ENCODE results near the gene IRAK2. TPM values are rescaled to one million over a fixed set of nuclear protein-coding genes. Genes with fewer than 3 reads are reported as not detected.
A peak's percentile ranks its signal among the peaks of the same experiment; 100 is the strongest.
"Not testable (repeated sequence)": the region's sequence is repeated elsewhere in the genome, so short reads cannot be mapped to it uniquely, and the experiment has no call there.

Gene IRAK2
- total RNA-seq, 4 donors from 2014 or later = 3.6 to 13.6 (median 7.4) TPM

DNA sequence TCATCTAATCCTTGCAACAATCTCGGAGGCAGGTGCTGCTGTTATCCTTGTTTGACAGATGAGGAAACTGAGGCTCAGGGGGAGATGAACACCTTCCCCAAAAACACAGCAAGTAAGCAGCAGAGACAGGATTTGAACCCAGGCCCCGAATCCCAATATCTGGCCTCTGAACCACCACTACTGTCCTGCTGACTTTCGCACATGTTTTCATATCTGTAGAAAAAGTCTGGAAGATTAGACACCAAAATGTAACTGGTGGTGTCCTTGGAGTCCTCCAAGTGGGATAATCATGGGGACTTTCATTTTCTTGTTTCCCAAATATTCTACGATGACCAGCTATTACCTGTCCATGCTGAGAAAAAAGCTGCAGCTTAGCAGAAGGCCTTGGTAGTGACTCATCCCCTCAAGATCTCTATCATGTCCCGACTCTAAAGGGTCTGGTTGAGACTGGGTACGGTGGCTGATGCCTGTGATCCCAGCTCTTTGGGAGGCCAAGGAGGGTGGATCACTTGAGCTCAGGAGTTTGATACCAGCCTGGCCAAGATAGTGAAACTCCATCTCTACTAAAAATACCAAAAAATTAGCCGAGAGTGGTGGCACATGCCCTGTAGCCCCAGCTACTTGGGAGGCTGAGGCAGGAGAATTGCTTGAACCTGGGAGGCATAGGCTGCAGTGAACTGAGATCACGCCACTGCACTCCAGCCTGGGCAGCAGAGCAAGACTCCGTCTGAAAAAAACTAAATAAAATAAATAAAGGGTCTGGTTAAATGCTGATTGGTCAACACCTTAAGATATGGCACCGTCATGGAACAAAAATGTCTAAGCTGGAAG is 8.6 kb downstream of the IRAK2 start:
- TF ChIP-seq POLR2AphosphoS5 (IDR thresholded peaks at IDR 0.05) (no peak), POLR2A (IDR thresholded peaks at IDR 0.05) (no peak), EP300 (IDR thresholded peaks at IDR 0.05) (no peak)
- TF ChIP-seq, protein P1, sequence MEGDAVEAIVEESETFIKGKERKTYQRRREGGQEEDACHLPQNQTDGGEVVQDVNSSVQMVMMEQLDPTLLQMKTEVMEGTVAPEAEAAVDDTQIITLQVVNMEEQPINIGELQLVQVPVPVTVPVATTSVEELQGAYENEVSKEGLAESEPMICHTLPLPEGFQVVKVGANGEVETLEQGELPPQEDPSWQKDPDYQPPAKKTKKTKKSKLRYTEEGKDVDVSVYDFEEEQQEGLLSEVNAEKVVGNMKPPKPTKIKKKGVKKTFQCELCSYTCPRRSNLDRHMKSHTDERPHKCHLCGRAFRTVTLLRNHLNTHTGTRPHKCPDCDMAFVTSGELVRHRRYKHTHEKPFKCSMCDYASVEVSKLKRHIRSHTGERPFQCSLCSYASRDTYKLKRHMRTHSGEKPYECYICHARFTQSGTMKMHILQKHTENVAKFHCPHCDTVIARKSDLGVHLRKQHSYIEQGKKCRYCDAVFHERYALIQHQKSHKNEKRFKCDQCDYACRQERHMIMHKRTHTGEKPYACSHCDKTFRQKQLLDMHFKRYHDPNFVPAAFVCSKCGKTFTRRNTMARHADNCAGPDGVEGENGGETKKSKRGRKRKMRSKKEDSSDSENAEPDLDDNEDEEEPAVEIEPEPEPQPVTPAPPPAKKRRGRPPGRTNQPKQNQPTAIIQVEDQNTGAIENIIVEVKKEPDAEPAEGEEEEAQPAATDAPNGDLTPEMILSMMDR (IDR thresholded peaks at IDR 0.05) = no peak
- no peaks in the 10 kb centered on the region for H3K9me3 ChIP-seq
- 77% methylated on average over 10 of the region's 10 CpGs for WGBS
- H3K27me3 ChIP-seq = no peaks in the 10 kb centered on the region
- H3K4me3 ChIP-seq = no peak overlapping the region
- H3K27ac ChIP-seq = peak overlapping the region; percentile 71
- H3K4me1 ChIP-seq = peaks cover 13% of the 10 kb centered on the region
- H3K36me3 ChIP-seq = peaks cover 8% of the 10 kb centered on the region
- no peak for DNase-seq (ENCODE audit: low spot score in 2 of 2)

GRCh38 chr3:10173926-10174435 is 9.3 kb downstream of the IRAK2 start:
- Histone ChIP-seq H3K27ac (peak overlapping the region; percentile 71), H3K4me1 (peaks cover 13% of the 10 kb centered on the region), H3K36me3 (peaks cover 8% of the 10 kb centered on the region), H3K4me3 (no peak overlapping the region), H3K9me3 (no peaks in the 10 kb centered on the region), H3K27me3 (no peaks in the 10 kb centered on the region)
- DNase-seq (ENCODE audit: low spot score in 2 of 2) = peak in 1 of 2 donors; percentile 82
- no peak for TF ChIP-seq EP300 (IDR thresholded peaks at IDR 0.05)
- TF ChIP-seq POLR2A (IDR thresholded peaks at IDR 0.05) = no peak
- peak in 1 of 3 donors; percentile 68 for TF ChIP-seq POLR2AphosphoS5 (IDR thresholded peaks at IDR 0.05)
- 32% methylated on average over 6 of the region's 6 CpGs for WGBS

- peaks cover 13% of the 10 kb centered on the region for H3K4me1 ChIP-seq
- H3K27me3 ChIP-seq; H3K9me3 ChIP-seq; H3K4me3 ChIP-seq; H3K27ac ChIP-seq; DNase-seq (ENCODE audit: low spot score in 2 of 2): not testable (repeated sequence)
- H3K36me3 ChIP-seq = peaks cover 16% of the 10 kb centered on the region
- 99% methylated on average over 7 of the region's 7 CpGs for WGBS
Measured at GRCh38 chr3:10175334-10175733, 10.6 kb downstream of the IRAK2 start.

DNA sequence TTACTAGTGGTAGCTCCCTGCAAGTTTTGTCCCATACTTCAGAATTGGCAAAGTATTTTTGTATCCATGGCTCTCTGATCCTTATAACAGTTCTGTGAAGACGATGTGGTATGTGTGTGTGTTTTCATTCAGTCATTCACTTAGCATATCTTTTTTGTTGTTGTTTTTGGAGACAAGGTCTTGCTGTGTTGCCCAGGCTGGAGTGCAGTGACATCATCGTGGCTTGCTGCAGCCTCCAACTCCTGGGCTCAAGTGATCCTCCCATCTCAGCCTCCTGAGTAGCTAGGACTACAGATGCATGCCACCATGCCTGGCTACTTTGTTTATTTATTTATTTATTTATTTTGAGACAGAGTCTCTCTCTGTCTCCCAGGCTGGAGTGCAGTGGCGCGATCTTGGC is 11.4 kb downstream of the IRAK2 start:
- not testable (repeated sequence) for H3K27me3 ChIP-seq; H3K4me3 ChIP-seq; H3K9me3 ChIP-seq; H3K27ac ChIP-seq; H3K4me1 ChIP-seq; DNase-seq (ENCODE audit: low spot score in 2 of 2)
- peaks cover 16% of the 10 kb centered on the region for H3K36me3 ChIP-seq
- WGBS = 97% methylated on average over 4 of the region's 4 CpGs

GRCh38 chr3:10177737-10178136 is 13.0 kb downstream of the IRAK2 start:
- Histone ChIP-seq H3K27ac (no peak overlapping the region), H3K4me3 (no peak overlapping the region), H3K9me3 (no peaks in the 10 kb centered on the region), H3K36me3 (peaks cover 16% of the 10 kb centered on the region), H3K27me3 (no peaks in the 10 kb centered on the region), H3K4me1 (peaks cover 3% of the 10 kb centered on the region)
- no peak for DNase-seq (ENCODE audit: low spot score in 2 of 2)
- 87% methylated on average over 12 of the region's 12 CpGs for WGBS
- no peak for TF ChIP-seq EP300 (IDR thresholded peaks at IDR 0.05)
- no peak for TF ChIP-seq POLR2A (IDR thresholded peaks at IDR 0.05)
- no peak for TF ChIP-seq POLR2AphosphoS5 (IDR thresholded peaks at IDR 0.05)
- TF ChIP-seq, protein P1 (IDR thresholded peaks at IDR 0.05) = no peak

- no peaks in the 10 kb centered on the region for H3K9me3 ChIP-seq
- H3K27ac ChIP-seq = no peak overlapping the region
- H3K4me3 ChIP-seq = no peak overlapping the region
- H3K27me3 ChIP-seq = no peaks in the 10 kb centered on the region
- peaks cover 16% of the 10 kb centered on the region for H3K36me3 ChIP-seq
- no peak for DNase-seq (ENCODE audit: low spot score in 2 of 2)
- H3K4me1 ChIP-seq = no peaks in the 10 kb centered on the region
- no peak for TF ChIP-seq POLR2A (IDR thresholded peaks at IDR 0.05)
- TF ChIP-seq POLR2AphosphoS5 (IDR thresholded peaks at IDR 0.05) = no peak
- no peak for TF ChIP-seq EP300 (IDR thresholded peaks at IDR 0.05)
- TF ChIP-seq, protein P1 (IDR thresholded peaks at IDR 0.05) = no peak
Measured at GRCh38 chr3:10178892-10179291, 14.2 kb downstream of the IRAK2 start.

All from suprapubic skin (tissue), 4 donors.